GM18909 (cell line): ENCODE results near the gene PTPRD.

Source experiments
- ATAC-seq: cut with Tn5 transposase; IDR thresholded peaks from one replicate; pipeline ENCODE4 v1.9.1; 2021; ENCODE audit warnings: mild to moderate bottlenecking; ENCODE audit not compliant: unreplicated experiment, poor library complexity

Gene PTPRD

GRCh38 chr9:10226996-10227395 is 385.8 kb downstream of the PTPRD start:
- ATAC-seq = no peak

- ATAC-seq = no peak
These were observed 400.1 kb downstream of the PTPRD start for GRCh38 chr9:10212702-10213101.

GRCh38 chr9:10208691-10209069 is 404.1 kb downstream of the PTPRD start:
- no peak for ATAC-seq

- no peak for ATAC-seq
These were observed 408.5 kb downstream of the PTPRD start for GRCh38 chr9:10204276-10204675.

- no peak for ATAC-seq
These were observed 439.2 kb downstream of the PTPRD start for GRCh38 chr9:10173561-10173960.

GRCh38 chr9:10172476-10172875 is 440.3 kb downstream of the PTPRD start:
- no peak for ATAC-seq

GRCh38 chr9:10168241-10168640 is 444.6 kb downstream of the PTPRD start:
- ATAC-seq = no peak

GRCh38 chr9:10148796-10149195 is 464.0 kb downstream of the PTPRD start:
- no peak for ATAC-seq

GRCh38 chr9:10146517-10147331 is 466.1 kb downstream of the PTPRD start:
- ATAC-seq = no peak

GRCh38 chr9:10144355-10144754 is 468.4 kb downstream of the PTPRD start:
- ATAC-seq = no peak

GRCh38 chr9:10135553-10135952 is 477.2 kb downstream of the PTPRD start:
- ATAC-seq = no peak

- ATAC-seq = no peak
These were observed 478.5 kb downstream of the PTPRD start for GRCh38 chr9:10134266-10134665.

- no peak for ATAC-seq
These were observed 482.6 kb downstream of the PTPRD start for GRCh38 chr9:10130061-10130675.

GRCh38 chr9:10127867-10128266 is 484.9 kb downstream of the PTPRD start:
- ATAC-seq = no peak

GRCh38 chr9:10112798-10113197 is 500.0 kb downstream of the PTPRD start:
- no peak for ATAC-seq

GRCh38 chr9:10112070-10112469 is 500.7 kb downstream of the PTPRD start:
- ATAC-seq = no peak

- ATAC-seq = no peak
These were observed 504.0 kb downstream of the PTPRD start for GRCh38 chr9:10108815-10109214.

- no peak for ATAC-seq
These were observed 508.0 kb downstream of the PTPRD start for GRCh38 chr9:10104774-10105173.

- ATAC-seq = no peak
These were observed 517.6 kb downstream of the PTPRD start for GRCh38 chr9:10095208-10095607.

- no peak for ATAC-seq
These were observed 518.2 kb downstream of the PTPRD start for GRCh38 chr9:10094563-10094962.

- no peak for ATAC-seq
These were observed 532.8 kb downstream of the PTPRD start for GRCh38 chr9:10080012-10080411.
